ENCODE measurements around the gene TRDN. TPM values are rescaled to one million over a fixed set of nuclear protein-coding genes. Genes with fewer than 3 reads are reported as not detected.

TRDN gene
- total and polyA plus RNA-seq, 2 donors from 2014 or later, result 0.19 TPM; not detected in 1

DNA sequence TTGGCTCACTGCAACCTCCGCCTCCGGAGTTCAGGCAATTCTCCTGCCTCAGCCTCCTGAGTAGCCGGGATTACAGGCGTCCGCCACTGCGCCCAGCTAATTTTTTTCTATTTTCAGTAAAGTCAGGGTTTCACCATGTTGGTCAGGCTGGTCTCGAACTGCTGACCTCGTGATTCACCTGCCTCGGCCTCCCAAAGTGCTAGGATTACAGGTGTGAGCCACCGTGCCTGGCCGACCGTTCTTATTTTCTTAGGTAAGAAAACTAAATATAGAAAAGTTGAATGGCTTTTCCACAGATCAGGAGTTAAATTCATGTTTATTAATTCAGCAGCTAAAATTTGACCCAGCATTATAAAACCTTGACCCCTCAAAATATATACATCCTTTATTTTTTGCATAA, 238.7 kb downstream of the TRDN start:
- H3K4me3 ChIP-seq (ENCODE audit: low read length in 3 of 3), result no peak overlapping the region
- DNase-seq (no peak), FAIRE-seq (no peak)
- no peak overlapping the region for H3K9ac ChIP-seq (ENCODE audit: low read length in 3 of 3)
- no peaks in the 10 kb centered on the region for H3K36me3 ChIP-seq (ENCODE audit: control insufficient read depth in 2 of 3, insufficient read depth in 3 of 3, low read length in 3 of 3)
- no peaks in the 10 kb centered on the region for H3K9me3 ChIP-seq (ENCODE audit: control insufficient read depth in 2 of 3, insufficient read depth in 1 of 3, low read length in 3 of 3)
- TF ChIP-seq CTCF (IDR thresholded peaks at IDR 0.05; ENCODE audit: borderline replicate concordance, extremely low read depth, insufficient read depth), result no peak
- no peaks in the 10 kb centered on the region for H3K27me3 ChIP-seq (ENCODE audit: control insufficient read depth, insufficient read depth, low read length)
- no peaks in the 10 kb centered on the region for H3K4me1 ChIP-seq (ENCODE audit: control insufficient read depth in 2 of 3, insufficient read depth in 2 of 3, low read depth in 1 of 3, low read length in 3 of 3)
- no peak overlapping the region for H3K27ac ChIP-seq (ENCODE audit: low read depth in 2 of 2, low read length in 2 of 2)
- intact Hi-C loops (cut with DNase I), result no loop called here

DNA sequence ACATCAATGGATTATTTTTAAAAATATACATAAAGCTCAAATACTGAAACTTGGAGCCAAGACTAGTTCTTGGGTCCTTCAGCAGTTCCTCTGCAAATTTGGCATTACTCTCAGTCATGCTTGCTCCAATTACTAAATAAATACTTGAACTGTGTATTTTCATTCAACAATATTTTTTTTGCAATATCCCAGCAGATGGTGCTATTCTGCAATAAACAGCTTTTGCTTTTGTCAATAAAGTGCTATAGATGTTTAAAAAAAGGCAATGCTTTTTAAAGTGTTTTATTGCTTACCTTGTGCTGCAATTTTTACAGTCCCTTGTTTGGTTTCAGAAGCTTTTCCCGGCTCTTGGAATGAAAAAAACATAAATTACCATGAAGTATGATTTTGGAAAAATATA, 243.4 kb downstream of the TRDN start:
- intact Hi-C loops (cut with DNase I), result no loop called here
- Histone ChIP-seq H3K4me1 (ENCODE audit: control insufficient read depth in 2 of 3, insufficient read depth in 2 of 3, low read depth in 1 of 3, low read length in 3 of 3) (no peaks in the 10 kb centered on the region), H3K9me3 (ENCODE audit: control insufficient read depth in 2 of 3, insufficient read depth in 1 of 3, low read length in 3 of 3) (no peaks in the 10 kb centered on the region), H3K27me3 (ENCODE audit: control insufficient read depth, insufficient read depth, low read length) (no peaks in the 10 kb centered on the region), H3K9ac (ENCODE audit: low read length in 3 of 3) (no peak overlapping the region), H3K4me3 (ENCODE audit: low read length in 3 of 3) (no peak overlapping the region), H3K27ac (ENCODE audit: low read depth in 2 of 2, low read length in 2 of 2) (no peak overlapping the region), H3K36me3 (ENCODE audit: control insufficient read depth in 2 of 3, insufficient read depth in 3 of 3, low read length in 3 of 3) (no peaks in the 10 kb centered on the region)
- peak; percentile 2 for TF ChIP-seq CTCF (IDR thresholded peaks at IDR 0.05; ENCODE audit: borderline replicate concordance, extremely low read depth, insufficient read depth)
- DNase-seq, result peak in 2 of 5 donors; percentile 39 to 45
- FAIRE-seq, result no peak

- Histone ChIP-seq H3K9ac (ENCODE audit: low read length in 3 of 3) (no peak overlapping the region), H3K4me1 (ENCODE audit: control insufficient read depth in 2 of 3, insufficient read depth in 2 of 3, low read depth in 1 of 3, low read length in 3 of 3) (no peaks in the 10 kb centered on the region), H3K9me3 (ENCODE audit: control insufficient read depth in 2 of 3, insufficient read depth in 1 of 3, low read length in 3 of 3) (no peaks in the 10 kb centered on the region), H3K4me3 (ENCODE audit: low read length in 3 of 3) (no peak overlapping the region), H3K27me3 (ENCODE audit: control insufficient read depth, insufficient read depth, low read length) (no peaks in the 10 kb centered on the region), H3K27ac (ENCODE audit: low read depth in 2 of 2, low read length in 2 of 2) (no peak overlapping the region), H3K36me3 (ENCODE audit: control insufficient read depth in 2 of 3, insufficient read depth in 3 of 3, low read length in 3 of 3) (no peaks in the 10 kb centered on the region)
- no peak for FAIRE-seq
- intact Hi-C loops (cut with DNase I), result no loop called here
- DNase-seq, result no peak
- TF ChIP-seq CTCF (IDR thresholded peaks at IDR 0.05; ENCODE audit: borderline replicate concordance, extremely low read depth, insufficient read depth), result no peak
Observed at GRCh38 chr6:123383718-123384117, 253.0 kb downstream of the TRDN start.

GRCh38 chr6:123380257-123380656, 256.5 kb downstream of the TRDN start:
- TF ChIP-seq CTCF (IDR thresholded peaks at IDR 0.05; ENCODE audit: borderline replicate concordance, extremely low read depth, insufficient read depth), result peak; percentile 5
- Histone ChIP-seq H3K27me3 (ENCODE audit: control insufficient read depth, insufficient read depth, low read length) (no peaks in the 10 kb centered on the region), H3K9ac (ENCODE audit: low read length in 3 of 3) (no peak overlapping the region), H3K4me1 (ENCODE audit: control insufficient read depth in 2 of 3, insufficient read depth in 2 of 3, low read depth in 1 of 3, low read length in 3 of 3) (no peaks in the 10 kb centered on the region), H3K9me3 (ENCODE audit: control insufficient read depth in 2 of 3, insufficient read depth in 1 of 3, low read length in 3 of 3) (no peaks in the 10 kb centered on the region), H3K36me3 (ENCODE audit: control insufficient read depth in 2 of 3, insufficient read depth in 3 of 3, low read length in 3 of 3) (no peaks in the 10 kb centered on the region), H3K4me3 (ENCODE audit: low read length in 3 of 3) (no peak overlapping the region), H3K27ac (ENCODE audit: low read depth in 2 of 2, low read length in 2 of 2) (no peak overlapping the region)
- intact Hi-C loops (cut with DNase I), result no loop called here
- FAIRE-seq (no peak), DNase-seq (peak in 2 of 5 donors; percentile 10 to 32)
